Activated T-cell treated with anti-CD3 and anti-CD28 coated beads, Interleukin-2, amount 50 U/mL, for 48 hours (primary cell): ENCODE results near the gene TFAP2C.
A peak's percentile ranks its signal among the peaks of the same experiment; 100 is the strongest.
"Not testable (repeated sequence)": the region's sequence is repeated elsewhere in the genome, so short reads cannot be mapped to it uniquely, and the experiment has no call there.

Experiments
- DNase-seq, 2 experiments: peaks; one replicate each; pipeline ENCODE4 v3.0.0-alpha.2; 2020

The TFAP2C gene

DNA sequence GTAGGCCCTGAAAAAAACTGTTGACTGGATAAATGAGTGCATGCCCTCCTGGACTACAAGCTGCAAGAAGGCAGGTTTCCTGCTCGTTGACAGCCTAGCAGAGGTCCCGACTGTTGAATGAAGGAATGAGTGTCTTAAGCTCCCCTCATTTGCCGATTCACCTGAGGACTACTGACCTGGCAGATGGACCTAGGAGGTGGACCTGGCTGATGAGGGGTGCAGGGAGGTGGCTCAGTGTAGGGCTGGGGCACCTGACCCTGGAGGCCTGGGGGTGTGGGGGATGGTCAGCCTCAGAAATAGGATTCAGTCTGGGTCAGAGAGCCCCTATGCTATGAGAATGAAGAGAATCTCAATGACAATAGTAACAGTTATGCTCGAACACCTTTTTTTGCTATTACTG lies 11.6 kb upstream of the TFAP2C start:
- no peak for DNase-seq

DNA sequence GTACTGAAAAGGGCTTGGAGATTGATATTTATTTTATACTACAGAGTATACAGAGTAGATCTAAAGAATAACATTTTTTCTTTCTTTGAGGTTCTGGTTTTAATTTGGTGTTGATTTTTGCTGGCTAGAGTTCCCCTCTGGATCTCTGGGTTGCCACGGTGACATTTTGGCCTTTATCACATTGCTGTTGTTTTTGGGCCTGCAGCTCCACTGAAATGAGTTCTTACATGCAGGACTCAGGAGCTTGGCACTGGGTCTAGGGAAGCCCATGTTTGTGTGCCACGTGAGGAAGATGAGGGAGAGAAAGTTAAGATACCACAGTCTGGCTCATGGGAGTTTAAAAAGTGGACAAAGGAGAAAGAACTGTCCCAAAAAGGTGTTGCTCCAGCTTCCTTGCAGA lies 7.4 kb upstream of the TFAP2C start:
- no peak for DNase-seq

DNA sequence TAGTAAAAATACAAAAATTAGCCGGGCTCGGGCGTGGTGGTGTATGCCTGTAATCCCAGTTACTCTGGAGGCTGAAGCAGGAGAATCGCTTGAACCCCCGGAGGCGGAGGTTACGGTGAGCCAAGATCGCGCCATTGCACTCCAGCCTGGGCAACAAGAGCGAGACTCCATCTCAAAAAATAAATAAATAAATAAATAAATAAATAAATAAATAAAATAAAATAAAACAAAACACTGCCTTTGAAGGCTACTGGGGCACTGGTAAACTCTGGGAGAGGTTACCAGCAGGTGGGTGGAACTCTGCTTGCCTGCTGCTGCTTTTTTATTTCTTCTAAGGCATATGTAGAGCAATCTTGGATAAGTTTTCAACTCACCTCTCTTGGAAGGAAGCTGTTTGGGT lies 5.2 kb upstream of the TFAP2C start:
- DNase-seq: not testable (repeated sequence)

DNA sequence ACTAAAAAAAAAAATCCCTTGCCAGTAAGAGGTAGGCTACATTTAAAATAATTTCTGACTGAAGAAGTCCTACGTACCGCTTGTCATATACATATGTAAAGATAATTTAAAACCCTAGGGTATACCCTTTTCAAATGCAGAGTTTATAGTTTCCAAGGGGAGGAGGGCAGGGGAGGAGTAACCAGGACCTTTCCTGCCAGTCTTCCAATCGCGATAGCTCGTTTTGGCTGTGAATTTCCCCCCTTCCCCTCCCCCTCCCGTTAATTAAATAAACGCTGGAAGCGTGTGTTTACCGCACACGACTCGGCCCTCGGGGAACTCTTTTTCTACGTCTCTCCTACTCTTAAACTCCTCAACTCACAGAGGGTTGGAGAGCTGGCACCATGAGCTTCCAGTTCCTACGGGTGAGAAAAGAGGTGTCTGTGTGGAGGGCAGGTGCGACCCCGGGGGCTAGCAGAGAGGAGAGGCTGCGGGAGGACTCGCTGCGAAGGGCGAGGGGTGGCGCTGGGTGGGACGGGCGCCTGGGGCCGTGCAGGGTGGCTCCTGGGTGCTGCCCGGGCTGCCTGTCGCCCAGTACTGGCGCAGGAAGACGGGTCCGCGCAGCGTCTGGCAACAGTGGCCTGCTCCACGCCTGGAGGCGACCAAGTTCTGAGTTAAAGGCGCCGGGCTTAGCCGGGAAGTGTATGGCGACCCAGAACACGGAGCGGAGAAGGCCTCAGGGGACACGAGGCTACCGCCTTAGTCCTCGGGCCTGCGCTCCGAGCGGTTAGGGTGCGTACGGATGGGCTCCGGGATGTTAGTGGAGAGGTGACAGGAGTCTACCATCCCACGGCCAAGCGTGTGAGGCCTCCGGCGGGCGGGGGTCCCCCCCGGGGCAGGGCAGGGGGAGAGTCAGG lies 4.1 kb upstream of the TFAP2C start:
- peak; percentile 22 to 23 for DNase-seq

DNA sequence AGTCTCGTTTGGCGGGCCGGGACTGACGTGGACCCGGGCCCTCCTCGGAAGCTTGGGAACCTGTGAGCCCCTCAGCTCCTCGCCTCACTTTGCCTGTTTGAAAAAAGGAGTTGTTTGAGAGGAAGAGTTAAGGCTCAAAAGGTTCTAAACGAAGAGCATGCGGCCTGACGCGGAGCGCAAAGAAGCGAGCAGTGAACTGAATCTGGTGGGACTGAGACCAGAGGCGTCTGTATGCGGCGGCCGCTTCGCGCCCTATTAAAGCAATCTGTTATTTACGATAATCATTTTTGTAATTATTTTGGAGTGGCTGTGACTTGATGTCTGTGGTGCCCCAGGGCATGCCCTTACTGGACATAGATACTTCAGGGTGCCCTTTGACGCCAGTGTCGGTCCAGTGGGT lies 3.3 kb upstream of the TFAP2C start:
- DNase-seq: peak; percentile 18 to 20

DNA sequence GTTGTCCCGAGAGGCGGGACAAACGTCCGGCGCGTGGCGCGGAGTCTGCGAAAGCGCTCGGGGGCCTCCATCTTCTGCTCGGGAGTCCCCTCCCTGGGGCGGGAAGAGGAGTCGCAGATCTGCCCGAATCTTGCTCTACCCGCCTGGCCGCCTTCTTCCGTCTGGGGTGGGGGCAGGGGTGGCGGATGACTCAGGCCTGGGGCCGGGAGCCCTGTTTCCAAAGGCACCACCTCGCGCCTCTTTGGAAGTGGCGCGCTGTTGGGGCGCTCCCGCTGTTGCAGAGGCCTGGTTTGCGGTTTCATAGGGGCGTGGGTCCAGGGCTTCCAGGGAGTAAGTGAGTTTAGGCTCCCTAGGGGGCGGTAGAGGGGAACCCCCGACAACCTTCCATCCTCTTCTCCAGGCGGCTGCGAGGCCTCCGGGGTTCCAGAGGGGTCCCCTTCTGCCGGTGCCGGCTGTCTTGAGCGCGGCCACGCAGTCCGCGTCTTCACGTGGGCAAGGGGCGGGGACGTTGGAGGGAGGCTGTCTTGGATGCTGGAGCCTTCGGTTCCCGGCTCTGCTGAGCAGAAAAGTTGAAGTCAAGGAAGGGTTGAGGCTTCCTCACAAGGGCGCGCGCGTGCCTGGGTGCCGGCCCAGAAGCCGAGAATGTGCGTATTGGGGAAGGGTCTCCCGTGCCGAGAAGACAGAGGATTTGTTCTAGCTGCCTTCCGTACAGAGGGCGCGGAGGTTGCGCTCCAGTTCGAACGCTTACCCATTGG lies 2.6 kb upstream of the TFAP2C start:
- peak; percentile 24 to 41 for DNase-seq

DNA sequence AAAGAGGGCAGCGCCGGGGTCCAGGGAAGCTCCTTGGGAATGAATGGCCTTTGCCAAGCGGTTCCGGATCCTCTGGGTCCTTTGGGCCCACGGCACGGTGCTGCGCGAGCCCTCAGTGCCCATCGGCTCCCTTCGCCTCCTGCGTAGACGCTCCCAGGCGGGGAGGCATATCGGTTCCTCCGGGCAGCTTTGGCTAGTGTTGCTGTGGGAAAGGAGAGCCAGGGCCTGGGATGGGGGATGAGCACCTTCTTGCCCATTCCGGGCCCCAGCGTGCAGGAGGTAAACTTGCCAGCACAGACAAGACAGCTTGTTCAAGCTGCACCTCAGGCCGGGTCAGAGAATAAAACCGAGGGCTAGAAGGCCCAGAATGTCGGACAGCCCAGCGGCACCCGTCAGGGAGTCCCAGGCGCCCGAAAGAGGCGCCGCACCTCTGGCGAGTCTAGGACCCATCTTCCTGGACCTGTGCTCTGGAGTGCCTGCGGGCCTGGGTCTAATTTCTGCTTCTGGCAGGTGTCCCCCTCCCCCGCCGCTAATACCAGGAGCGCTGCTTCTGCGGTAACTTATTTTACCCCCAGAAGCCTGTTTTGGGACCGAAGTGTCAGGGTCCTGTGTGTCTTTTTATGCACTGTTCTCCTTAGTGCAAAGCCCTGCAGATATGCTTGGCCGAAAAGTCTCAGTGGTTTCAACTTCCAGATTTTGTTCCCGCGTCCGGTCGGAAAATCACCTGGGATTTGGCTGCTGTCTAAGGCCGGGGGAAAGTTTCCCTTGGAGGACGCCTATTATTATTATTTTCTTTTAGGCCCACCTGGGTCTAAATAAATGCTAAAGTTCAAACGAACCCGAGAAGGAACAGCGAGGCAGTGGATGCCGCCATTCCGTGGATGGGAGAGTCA lies 1.7 kb upstream of the TFAP2C start:
- DNase-seq: peak; percentile 24 to 26

DNA sequence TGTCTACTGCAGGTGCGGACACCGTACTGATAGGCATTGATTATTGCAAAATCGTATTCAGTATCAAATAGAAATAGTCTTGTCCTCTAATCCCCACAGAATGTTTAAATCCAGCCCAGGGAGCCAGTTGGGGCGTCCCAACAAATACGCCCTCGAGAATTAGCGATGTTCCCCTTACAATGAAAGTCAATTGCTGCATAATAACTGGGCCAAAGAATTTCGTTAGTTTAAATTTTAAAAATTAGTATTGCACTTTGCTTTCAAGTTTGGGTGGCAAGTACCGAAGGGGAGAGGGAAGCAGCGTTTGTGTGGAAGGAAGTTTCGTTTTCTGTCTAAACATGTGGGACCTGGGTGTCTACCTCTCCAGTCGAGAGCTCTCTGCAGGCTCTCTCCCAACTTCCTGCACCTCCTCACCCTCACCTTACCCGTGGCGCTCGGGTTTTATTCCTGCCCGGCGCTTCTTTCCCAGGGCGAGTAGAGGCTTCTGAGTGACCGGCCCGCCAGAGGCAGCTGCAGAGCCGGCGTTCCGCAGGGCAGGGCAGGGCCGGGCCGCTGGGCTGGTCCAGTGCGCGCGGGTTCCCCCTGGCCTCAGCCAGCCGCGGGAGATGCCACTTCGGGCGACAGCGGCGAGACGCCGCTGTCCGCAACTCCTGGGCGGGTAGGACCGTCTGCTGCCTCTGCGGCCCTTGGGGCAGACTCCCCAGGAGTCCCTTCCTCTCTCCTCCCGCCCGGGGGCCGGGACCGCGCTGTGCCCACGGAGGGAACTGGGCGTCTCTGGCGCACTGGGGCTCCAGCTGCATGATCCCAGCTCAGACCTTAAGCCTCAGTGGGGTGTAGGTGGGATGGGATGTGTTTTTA lies 862 bp upstream of the TFAP2C start:
- peak; percentile 22 to 38 for DNase-seq

DNA sequence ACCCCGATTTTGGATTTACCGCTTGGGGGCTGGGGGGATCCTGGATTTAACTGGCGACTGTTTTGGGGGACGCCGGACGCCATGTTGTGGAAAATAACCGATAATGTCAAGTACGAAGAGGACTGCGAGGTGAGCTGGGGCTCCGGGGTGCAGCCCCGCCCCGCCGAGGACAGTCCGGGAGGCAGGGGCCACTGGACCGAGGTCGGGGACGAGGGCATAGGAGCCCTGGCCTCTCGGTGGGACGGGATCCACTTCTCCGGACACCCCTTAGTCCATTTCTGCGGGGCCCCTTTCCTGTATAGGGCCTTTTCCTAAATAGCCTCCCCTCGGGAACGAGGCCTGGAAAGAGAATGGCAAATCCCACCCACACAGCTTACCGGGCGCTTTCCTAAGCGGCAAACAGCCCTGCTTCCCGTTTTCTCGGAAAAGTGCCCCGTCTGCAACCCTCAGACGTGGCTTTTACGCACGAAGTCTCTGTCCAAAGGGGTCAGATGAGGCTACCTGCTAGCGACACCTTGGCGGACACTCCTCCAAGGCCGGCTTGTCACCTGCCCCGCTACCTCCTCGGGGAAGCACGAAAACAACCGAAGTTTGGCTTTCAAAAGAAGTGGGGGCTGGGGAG lies 469 bp downstream of the TFAP2C start:
- DNase-seq: peak in 1 of 2 experiments; percentile 26

DNA sequence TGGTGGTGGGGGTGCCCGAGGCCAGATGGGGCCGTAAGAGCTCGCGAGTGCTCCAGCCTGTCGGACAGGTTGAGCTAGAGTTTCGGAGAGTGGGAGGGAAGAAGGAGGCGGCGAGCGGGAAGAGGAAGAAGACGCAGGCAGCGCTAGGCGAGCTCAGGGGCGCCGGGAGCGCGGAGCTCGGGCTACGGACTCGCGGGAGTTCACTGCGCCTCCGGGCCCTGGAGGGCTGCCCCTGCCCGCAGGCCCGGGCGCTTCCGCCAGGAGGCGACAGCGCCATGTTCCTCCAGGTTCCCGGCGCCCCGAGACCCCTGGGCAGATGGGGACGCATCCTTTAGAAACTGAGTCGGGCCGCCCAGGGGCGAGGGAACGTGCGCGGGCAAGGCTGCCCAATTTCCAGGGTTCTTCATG lies 984 bp downstream of the TFAP2C start:
- DNase-seq: peak; percentile 37 to 53

DNA sequence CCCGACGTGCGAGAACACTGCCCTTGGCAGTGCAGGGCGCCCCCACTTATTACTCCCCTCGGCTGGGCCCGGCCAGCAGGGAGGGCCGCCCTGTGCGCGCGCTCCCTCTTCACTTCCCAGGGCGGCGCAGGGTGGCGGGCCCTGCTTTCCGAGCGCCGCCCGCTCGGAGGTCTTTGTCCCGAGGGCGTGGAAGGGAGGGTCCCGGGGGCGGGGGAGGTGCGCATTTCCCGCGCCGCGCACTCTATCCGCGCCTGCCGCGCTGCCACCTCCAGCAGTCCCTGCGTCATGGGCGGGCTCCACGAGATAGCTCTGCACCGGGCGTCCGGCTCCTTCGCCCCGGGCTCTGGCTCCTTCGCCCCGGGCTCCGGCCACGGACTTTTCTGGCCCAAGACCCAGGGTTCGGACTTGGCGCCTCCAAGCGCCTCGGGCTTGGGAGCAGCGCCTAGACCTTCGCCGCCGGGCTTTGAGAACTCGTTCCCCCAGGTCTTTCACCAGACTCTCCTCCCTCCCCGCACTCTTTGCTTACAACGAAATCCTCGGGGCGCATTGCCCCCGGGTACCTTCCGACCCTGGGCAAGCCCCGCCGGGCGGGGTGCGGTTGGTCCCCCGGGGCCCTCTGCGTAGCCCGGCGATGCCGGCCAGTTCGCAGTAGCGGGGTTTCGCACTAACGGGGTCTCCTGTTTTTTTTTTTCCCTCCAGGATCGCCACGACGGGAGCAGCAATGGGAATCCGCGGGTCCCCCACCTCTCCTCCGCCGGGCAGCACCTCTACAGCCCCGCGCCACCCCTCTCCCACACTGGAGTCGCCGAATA lies 1.6 kb downstream of the TFAP2C start:
- DNase-seq: peak in 1 of 2 experiments; percentile 19

DNA sequence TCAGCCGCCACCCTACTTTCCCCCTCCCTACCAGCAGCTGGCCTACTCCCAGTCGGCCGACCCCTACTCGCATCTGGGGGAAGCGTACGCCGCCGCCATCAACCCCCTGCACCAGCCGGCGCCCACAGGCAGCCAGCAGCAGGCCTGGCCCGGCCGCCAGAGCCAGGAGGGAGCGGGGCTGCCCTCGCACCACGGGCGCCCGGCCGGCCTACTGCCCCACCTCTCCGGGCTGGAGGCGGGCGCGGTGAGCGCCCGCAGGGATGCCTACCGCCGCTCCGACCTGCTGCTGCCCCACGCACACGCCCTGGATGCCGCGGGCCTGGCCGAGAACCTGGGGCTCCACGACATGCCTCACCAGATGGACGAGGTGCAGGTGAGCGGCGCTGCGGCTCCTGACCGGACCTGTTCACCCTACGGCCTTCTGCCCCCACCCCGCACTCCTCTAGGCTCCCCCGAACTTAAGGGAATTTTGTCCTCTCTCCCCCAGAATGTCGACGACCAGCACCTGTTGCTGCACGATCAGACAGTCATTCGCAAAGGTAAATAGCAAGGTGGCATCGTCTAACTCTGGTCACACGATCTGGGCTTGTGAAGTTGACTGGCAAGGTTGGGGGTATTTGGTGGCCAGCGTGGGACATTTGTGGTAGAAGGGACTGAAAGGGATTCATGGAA lies 2.3 kb downstream of the TFAP2C start:
- DNase-seq: no peak

DNA sequence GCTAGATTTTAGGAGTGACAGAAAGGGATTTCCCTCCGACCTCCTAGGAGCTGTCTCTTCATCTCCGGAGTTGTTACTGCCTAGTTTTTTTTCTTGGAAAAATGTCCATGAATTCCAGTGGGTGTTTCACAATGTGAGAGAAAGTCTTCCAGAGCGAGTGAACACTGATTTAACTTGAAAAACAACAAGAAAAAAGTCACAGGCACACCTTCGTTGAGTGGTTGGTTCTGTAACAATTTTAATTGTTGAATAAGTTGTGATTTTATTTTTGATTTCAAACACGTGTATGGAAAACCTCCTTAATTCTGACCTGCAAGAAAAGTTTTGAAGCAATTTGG lies 2.9 kb downstream of the TFAP2C start:
- no peak for DNase-seq

DNA sequence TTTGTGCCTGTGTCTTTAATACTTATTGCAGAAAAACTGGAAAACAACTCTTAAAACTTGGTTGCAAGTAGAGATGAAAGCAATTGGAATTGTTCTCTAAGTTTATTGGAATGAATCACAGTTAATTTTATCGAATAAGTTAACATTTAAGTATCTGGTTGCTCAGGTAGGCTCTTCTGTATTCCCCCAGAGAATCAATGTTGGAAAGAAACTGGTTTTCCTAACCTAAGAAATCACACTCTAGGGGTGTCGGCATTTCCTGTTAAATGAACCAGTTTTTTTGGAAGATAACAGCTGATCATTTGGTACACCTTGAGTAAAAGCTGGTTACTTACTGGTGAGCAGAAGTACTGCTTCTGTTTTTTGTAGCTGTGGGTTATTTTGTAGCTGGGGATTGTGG lies 5.2 kb downstream of the TFAP2C start:
- no peak for DNase-seq

DNA sequence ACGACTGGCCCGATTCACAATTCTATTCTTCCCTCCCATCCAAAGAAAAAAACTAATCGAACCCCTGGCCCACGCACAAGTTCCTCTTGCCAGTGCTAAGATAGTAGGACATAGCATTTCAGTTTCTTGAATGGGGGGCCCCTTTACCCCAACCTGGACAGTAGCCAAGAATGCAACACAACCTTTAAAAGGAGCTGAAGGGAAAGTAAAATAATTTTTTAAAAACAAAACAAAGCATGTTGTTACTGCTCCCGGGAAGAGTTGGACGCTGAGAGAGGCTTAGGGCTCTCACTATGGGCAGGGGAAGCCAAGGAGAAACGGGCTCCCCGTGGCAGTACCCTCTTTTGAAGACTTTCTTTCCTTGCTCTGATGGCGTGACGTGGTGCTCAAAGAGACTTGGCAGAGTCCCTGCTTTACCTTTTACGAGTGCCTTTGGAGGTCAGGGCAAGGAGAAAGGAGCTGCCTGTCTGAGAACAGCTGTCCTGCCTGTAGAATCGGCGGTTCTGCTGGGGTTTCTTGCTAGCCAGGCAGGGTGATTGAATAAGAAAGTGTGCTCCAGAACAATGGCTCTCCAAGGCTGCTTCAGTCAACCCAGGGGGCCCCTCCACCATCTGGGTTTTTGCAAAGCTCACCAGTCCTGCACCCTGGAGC lies 5.8 kb downstream of the TFAP2C start:
- DNase-seq: no peak

DNA sequence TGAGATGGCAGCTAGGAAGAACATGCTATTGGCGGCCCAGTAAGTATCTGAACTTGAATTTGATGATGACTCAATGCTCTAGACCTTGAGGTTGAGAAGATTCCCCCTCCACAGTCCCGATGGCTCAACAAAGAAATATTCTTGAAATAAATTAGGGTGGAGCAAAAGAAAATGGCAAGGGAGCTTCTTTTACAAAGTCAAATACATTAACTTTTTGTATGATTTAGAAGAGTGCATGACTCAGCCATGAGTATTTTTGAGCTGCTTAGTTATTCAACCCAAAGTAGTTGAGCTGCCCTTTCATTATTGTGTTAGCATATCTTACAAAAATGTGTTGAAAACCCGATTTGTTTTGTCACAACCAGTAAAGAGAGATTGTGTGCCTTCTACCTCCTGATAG lies 7.6 kb downstream of the TFAP2C start:
- DNase-seq: no peak

DNA sequence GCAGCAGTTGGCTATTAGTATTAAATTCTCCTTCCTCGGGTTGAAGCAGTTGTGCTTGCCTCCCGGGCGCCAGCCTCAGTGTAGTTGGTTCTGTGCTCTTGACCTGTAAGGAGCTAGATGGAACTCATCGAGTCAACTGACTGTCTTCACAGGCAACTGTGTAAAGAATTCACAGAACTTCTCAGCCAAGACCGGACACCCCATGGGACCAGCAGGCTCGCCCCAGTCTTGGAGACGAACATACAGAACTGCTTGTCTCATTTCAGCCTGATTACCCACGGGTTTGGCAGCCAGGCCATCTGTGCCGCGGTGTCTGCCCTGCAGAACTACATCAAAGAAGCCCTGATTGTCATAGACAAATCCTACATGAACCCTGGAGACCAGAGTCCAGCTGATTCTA lies 8.5 kb downstream of the TFAP2C start:
- no peak for DNase-seq

DNA sequence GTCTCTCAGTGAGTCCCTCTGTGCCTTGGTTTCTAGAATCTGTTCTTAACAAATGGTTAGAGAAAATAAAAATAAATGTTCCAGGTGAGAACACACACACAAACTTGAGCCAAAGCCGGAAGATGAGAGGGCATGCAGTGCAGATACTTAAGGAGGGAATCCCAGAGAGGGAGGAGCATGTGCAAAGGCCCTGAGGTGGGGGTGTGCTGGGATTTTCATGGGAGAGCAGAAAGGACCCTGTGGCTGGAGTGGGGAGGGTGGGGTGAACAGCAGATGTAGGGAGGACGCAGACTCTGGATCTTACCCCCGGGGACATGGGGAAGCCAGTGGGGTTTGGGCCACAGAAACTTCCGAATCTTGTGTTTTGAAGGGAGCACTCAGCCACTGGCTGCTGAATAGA lies 17.5 kb downstream of the TFAP2C start:
- DNase-seq: no peak

DNA sequence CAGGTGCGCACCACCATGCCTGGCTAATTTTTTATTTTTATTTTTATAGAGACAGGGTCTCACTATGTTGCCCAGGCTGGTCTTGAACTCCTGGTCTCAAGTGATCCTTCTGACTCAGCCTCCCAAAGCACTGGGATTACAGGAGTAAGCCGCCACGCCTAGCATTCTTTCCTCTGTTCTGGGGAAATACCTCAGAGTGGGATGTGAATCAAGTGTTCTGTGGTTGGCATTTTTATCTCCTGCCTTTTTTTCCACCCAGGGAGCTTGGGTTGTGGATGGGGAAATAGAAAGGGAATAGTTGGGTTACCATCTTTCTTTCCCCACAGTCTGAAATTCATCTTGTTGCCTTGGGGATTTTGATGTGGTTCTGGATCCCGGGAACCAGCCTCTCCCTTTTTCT lies 24.1 kb downstream of the TFAP2C start:
- DNase-seq: no peak

DNA sequence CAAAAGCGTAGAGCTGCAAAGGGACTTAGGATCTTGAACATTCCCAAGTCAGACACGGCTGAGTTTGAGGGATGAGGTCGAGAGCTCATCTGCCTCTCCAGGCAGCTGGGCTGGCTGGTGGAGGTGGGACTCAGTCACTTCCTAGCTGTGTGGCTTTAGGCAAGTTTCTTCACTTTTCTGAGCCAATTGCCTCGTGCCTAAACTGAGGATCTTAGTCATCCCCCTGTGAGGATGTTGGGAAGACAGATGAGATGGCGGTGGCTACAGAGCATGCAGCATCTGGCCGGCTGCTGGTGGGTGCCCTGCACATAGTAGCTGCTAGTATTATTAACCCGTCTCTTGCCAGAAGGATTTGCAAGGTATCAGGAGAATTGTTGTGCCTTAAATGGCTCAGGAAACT lies 27.5 kb downstream of the TFAP2C start:
- DNase-seq: no peak
